Stimulated activated CD4-positive, alpha-beta T cell treated with anti-CD3 and anti-CD28 coated beads, TNF-alpha, amount 100 ng/mL, for 48 hours (primary cell): ENCODE data around the gene SGCA.

Experiments used
- DNase-seq, 3 donors: peaks; one replicate each; pipeline ENCODE4 v3.0.0-alpha.2; 2020; ENCODE audit warnings: low read depth in 3 of 3

Gene SGCA

GRCh38 chr17:50221864-50222545 lies 56.2 kb downstream of the SGCA start:
- DNase-seq: no peak

GRCh38 chr17:50222922-50223321 lies 57.1 kb downstream of the SGCA start:
- no peak for DNase-seq
